Duodenal mucosa (tissue), 2 donors: ENCODE measurements around the gene COL13A1.

Experiments used
- H3K27ac ChIP-seq: one replicate; pipeline ENCODE4 v1.7.0; 2013; ENCODE audit warnings: low read depth, low read length
- H3K27me3 ChIP-seq, 2 donors: one replicate each; pipeline ENCODE4 v1.7.0; 2013; ENCODE audit warnings: low read length in 2 of 2, control low read depth in 1 of 2; ENCODE audit not compliant: insufficient read depth in 2 of 2, control insufficient read depth in 1 of 2
- H3K36me3 ChIP-seq, 2 donors: one replicate each; pipeline ENCODE4 v1.7.0; 2013; ENCODE audit warnings: low read length in 2 of 2, control low read depth in 1 of 2; ENCODE audit not compliant: insufficient read depth in 2 of 2, control insufficient read depth in 1 of 2
- H3K4me1 ChIP-seq, 2 donors: one replicate each; pipeline ENCODE4 v1.7.0; 2013; ENCODE audit warnings: low read length in 2 of 2, control low read depth in 1 of 2; ENCODE audit not compliant: insufficient read depth in 2 of 2, control insufficient read depth in 1 of 2
- H3K4me3 ChIP-seq, 2 donors: one replicate each; pipeline ENCODE4 v1.7.0; 2013; ENCODE audit warnings: low read length in 2 of 2, low read depth in 1 of 2
- H3K9ac ChIP-seq, 2 donors: one replicate each; pipeline ENCODE4 v1.7.0; 2013; ENCODE audit warnings: low read length in 2 of 2, low read depth in 1 of 2
- H3K9me3 ChIP-seq, 2 donors: one replicate each; pipeline ENCODE4 v1.7.0; 2013; ENCODE audit warnings: low read length in 2 of 2, control low read depth in 1 of 2; ENCODE audit not compliant: control insufficient read depth in 1 of 2

Gene COL13A1

DNA sequence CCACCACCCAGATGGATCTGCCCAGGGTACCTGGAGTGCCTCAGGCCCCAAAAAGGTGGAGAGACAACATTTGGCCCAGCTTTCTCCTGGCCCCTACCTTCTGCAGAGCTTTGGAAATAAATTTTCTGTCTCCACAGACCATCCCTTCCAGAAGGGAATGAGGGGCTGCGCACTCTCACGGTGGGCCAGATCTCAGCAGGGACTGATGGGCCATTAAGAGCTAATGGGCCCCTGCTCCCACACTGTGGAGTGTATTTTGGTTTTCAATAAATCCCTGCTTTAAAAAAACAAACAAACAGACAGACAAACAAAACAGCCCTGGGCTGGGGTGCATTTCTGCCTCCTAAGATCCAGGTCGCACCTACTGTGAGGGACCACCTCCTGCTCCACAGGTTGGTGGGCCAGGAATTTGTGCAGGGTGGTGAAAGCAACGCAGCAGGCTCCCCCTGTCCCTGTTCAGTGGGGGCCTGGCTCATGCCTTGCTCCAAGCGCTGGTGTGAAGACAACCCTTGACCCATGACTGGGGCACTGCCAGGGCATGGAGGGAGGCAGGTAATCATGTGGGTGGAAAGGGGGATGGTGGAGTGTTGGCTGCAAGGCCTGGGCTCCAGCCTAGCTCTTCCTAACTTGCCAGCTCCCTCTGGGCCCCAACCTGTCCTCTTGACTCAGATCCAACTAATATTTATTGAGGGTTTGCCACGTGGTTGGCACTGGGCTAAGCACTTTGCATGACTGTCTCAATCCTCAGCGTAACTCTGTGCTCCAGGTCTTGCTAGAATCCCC is 88.5 kb downstream of the COL13A1 start:
- no peaks in the 10 kb centered on the region for H3K36me3 ChIP-seq
- H3K4me3 ChIP-seq = no peak overlapping the region
- H3K9ac ChIP-seq = peak overlapping the region in 1 of 2 donors; percentile 51
- H3K27me3 ChIP-seq = no peaks in the 10 kb centered on the region
- peaks cover 54 to 58% of the 10 kb centered on the region in 2 donors for H3K4me1 ChIP-seq
- H3K27ac ChIP-seq = no peak overlapping the region
- H3K9me3 ChIP-seq = no peaks in the 10 kb centered on the region

DNA sequence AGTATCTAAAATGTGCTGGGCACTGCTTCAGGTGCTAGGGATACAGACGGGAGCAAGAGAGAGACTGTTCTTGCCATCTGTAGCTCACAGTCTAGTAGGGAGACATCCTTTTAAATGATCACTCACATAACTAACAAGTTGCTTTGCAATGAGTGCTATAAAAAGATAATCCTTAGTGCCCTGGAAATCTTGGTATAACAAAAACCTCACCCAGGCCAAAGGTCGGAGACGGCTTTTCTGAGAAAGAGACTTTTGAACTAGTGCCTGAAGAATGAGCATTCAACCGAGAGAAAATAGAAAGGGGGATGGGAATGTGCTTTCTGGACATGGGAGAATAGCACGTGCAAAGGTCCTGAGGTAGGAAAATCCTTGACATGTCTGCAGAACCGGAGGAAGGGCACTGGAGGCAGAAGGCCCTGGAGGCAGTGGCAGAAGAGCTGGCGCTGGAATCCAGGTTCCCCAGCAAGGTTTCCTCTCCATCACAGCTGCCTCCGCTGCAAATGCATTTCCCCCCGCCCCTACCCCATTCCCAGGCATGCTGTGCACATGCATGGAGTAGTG is 89.4 kb downstream of the COL13A1 start:
- H3K9me3 ChIP-seq = no peaks in the 10 kb centered on the region
- no peak overlapping the region for H3K27ac ChIP-seq
- no peaks in the 10 kb centered on the region for H3K36me3 ChIP-seq
- H3K4me1 ChIP-seq = peaks cover 54 to 56% of the 10 kb centered on the region in 2 donors
- no peak overlapping the region for H3K9ac ChIP-seq
- H3K4me3 ChIP-seq = no peak overlapping the region
- no peaks in the 10 kb centered on the region for H3K27me3 ChIP-seq

DNA sequence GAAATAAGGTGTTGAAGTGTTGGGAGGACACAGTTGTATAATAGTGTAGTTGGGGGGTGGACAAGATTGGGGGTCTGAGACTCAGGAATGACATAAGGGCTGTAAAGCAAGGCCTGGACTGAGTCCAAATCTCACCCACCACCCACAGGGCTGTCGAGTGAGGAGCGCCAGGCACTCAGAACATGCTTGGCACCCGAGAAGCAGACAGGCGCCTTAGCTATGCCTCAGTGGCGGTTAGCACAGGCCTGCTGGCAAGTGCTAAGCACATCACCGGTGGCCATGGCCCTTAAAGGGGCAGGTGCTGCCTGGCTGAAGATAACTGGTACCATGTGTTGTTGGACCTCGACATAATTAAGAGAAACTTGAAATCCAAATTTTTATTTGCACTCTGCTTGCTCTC is 90.7 kb downstream of the COL13A1 start:
- Histone ChIP-seq H3K36me3 (no peaks in the 10 kb centered on the region), H3K9ac (no peak overlapping the region), H3K27me3 (no peaks in the 10 kb centered on the region), H3K9me3 (no peaks in the 10 kb centered on the region), H3K4me1 (peaks cover 54 to 67% of the 10 kb centered on the region in 2 donors), H3K27ac (no peak overlapping the region), H3K4me3 (no peak overlapping the region)

- Histone ChIP-seq H3K4me3 (no peak overlapping the region), H3K9ac (no peak overlapping the region), H3K27me3 (no peaks in the 10 kb centered on the region), H3K36me3 (no peaks in the 10 kb centered on the region), H3K27ac (no peak overlapping the region), H3K4me1 (peaks cover 58 to 68% of the 10 kb centered on the region in 2 donors), H3K9me3 (no peaks in the 10 kb centered on the region)
Observed at GRCh38 chr10:69892816-69893215, 91.1 kb downstream of the COL13A1 start.

DNA sequence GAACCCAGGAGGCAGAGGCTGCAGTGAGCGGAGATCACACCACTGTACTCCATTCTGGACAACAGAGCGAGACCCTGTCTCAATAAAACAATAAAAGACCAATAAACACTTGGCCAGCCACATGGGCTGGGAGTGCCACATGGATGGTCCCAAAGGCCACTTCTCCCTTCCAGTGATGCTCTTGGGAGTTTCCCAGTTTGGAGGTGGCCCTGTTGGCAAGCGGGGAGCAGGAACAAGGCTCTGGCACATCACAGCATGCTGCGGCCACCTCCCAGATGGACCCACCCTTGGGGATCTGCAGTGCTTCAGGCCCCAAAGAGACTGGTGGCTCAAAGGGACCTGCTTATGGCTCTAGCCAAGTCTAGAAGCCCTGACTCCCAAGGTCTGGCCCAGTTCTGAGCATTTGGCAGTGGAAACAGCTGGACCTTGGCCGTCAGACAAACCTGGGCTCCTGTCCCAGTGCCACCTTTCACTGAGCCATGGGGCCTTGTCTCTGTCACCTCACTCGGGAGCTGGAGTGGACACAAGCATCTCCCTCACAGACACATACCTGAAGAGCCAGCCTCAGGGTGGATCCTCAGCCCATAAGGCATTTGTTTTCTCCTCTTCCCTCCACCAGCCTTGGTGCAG is 91.7 kb downstream of the COL13A1 start:
- H3K4me3 ChIP-seq = no peak overlapping the region
- H3K27ac ChIP-seq = no peak overlapping the region
- no peak overlapping the region for H3K9ac ChIP-seq
- no peaks in the 10 kb centered on the region for H3K36me3 ChIP-seq
- H3K4me1 ChIP-seq = peaks cover 63 to 71% of the 10 kb centered on the region in 2 donors
- no peaks in the 10 kb centered on the region for H3K9me3 ChIP-seq
- no peaks in the 10 kb centered on the region for H3K27me3 ChIP-seq

- H3K27me3 ChIP-seq = no peaks in the 10 kb centered on the region
- no peaks in the 10 kb centered on the region for H3K36me3 ChIP-seq
- H3K4me1 ChIP-seq = peaks cover 63 to 71% of the 10 kb centered on the region in 2 donors
- no peak overlapping the region for H3K27ac ChIP-seq
- no peak overlapping the region for H3K9ac ChIP-seq
- no peaks in the 10 kb centered on the region for H3K9me3 ChIP-seq
- no peak overlapping the region for H3K4me3 ChIP-seq
Observed at GRCh38 chr10:69894156-69894555, 92.5 kb downstream of the COL13A1 start.

DNA sequence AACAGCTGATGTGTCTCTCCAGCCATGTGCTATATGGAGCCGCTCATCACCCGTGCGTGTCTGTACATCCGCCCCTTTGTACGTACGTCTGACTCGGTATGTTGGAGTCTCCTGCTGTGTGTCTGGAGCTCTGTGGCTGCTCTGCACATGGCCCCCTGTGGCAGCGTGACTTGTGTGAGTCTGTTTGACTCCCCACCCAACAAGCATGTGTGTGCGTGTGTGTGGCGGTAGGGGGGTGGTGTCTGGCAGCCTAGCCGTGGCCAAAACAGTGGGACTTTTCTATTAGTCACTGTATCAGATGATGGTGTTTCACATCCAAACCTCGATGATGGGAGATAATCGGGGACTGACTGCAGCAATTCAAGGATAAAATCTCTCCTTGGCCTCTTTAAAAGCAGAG is 94.1 kb downstream of the COL13A1 start:
- H3K27me3 ChIP-seq = no peaks in the 10 kb centered on the region
- H3K9me3 ChIP-seq = no peaks in the 10 kb centered on the region
- H3K9ac ChIP-seq = no peak overlapping the region
- H3K36me3 ChIP-seq = no peaks in the 10 kb centered on the region
- H3K27ac ChIP-seq = no peak overlapping the region
- peaks cover 62 to 68% of the 10 kb centered on the region in 2 donors for H3K4me1 ChIP-seq
- no peak overlapping the region for H3K4me3 ChIP-seq

DNA sequence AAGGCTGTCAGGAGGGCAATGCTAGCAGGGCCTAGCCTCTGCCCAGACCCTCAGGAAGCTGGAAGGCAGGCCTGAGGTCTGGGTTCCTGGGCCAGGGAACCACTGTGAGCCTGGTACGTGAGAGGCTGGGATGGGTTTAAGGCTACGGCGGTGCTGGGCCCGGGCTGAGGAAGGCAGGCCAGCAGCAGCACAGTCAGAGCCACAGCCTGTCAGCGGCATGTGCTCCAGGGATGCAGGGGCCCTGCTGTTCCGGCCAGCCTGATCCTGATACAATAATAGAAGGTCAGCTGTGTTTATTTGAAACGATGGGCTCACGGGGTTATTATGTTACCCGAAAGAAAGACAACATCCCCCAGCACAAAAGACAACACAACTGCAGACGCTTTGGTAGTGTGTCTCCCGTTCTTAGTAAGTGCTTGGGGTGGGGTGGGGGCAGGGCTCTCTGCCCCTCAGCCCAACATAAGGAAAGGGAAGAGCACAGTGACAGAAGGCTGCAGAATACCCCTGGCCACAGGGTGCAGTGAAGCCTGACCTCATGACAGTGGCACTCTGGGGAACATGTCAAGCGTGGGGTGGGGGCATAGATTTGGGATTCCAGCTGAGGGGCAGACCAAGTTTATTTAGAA is 95.0 kb downstream of the COL13A1 start:
- no peak overlapping the region for H3K9ac ChIP-seq
- no peaks in the 10 kb centered on the region for H3K36me3 ChIP-seq
- H3K27ac ChIP-seq = no peak overlapping the region
- H3K4me1 ChIP-seq = peaks cover 63 to 64% of the 10 kb centered on the region in 2 donors
- H3K27me3 ChIP-seq = no peaks in the 10 kb centered on the region
- no peaks in the 10 kb centered on the region for H3K9me3 ChIP-seq
- no peak overlapping the region for H3K4me3 ChIP-seq

GRCh38 chr10:69897432-69897831 is 95.7 kb downstream of the COL13A1 start:
- peaks cover 61% of the 10 kb centered on the region in 2 donors for H3K4me1 ChIP-seq

GRCh38 chr10:69897999-69898398 is 96.3 kb downstream of the COL13A1 start:
- H3K27ac ChIP-seq = no peak overlapping the region
- H3K9ac ChIP-seq = no peak overlapping the region
- no peaks in the 10 kb centered on the region for H3K27me3 ChIP-seq
- no peaks in the 10 kb centered on the region for H3K36me3 ChIP-seq
- H3K4me3 ChIP-seq = no peak overlapping the region
- peaks cover 55 to 61% of the 10 kb centered on the region in 2 donors for H3K4me1 ChIP-seq
- no peaks in the 10 kb centered on the region for H3K9me3 ChIP-seq

More at GRCh38 chr10:69897432-69897831, 95.7 kb downstream of the COL13A1 start:
- Histone ChIP-seq H3K9ac (no peak overlapping the region), H3K27me3 (no peaks in the 10 kb centered on the region), H3K9me3 (no peaks in the 10 kb centered on the region), H3K27ac (no peak overlapping the region), H3K36me3 (no peaks in the 10 kb centered on the region), H3K4me3 (no peak overlapping the region)
